Heart right ventricle (tissue), 16 donors: Measurements from ENCODE around the gene BABAM2. TPM values are rescaled to one million over a fixed set of nuclear protein-coding genes. Genes with fewer than 3 reads are reported as not detected.

Experiments
- ATAC-seq, 8 donors: fragments of 200-7000 bp; cut with Tn5 transposase; one replicate each; pipeline ENCODE4 v1.9.1; 2020; ENCODE audit warnings: mild to moderate bottlenecking in 8 of 8, moderate library complexity in 8 of 8, moderate number of reproducible peaks in 1 of 8
- DNase-seq, 2 donors: peaks; one replicate each; pipeline ENCODE4 v3.0.0-alpha.2; 2020
- H3K27ac ChIP-seq, 10 donors: fragments of 200-600 bp; sonication (generic) in 2 of 10; one replicate each; pipeline versions ENCODE4 v1.5.0 to v1.8.0; 2020 to 2022; ENCODE audit warnings: mild to moderate bottlenecking in 3 of 10
- H3K27me3 ChIP-seq, 7 donors: fragments of 200-600 bp; one replicate each; pipeline ENCODE4 v1.8.0; 2021 to 2022; ENCODE audit warnings: mild to moderate bottlenecking in 2 of 7
- H3K36me3 ChIP-seq, 9 donors: fragments of 200-600 bp; sonication (generic) in 1 of 9; one replicate each; pipeline versions ENCODE4 v1.5.0 to v1.8.0; 2020 to 2022; ENCODE audit warnings: mild to moderate bottlenecking in 2 of 9
- H3K4me1 ChIP-seq, 9 donors: fragments of 200-600 bp; sonication (generic) in 1 of 9; one replicate each; pipeline versions ENCODE4 v1.5.0 to v1.8.0; 2020 to 2022; ENCODE audit warnings: mild to moderate bottlenecking in 4 of 9
- H3K4me3 ChIP-seq, 10 donors: fragments of 200-600 bp; sonication (generic) in 2 of 10; one replicate each; pipeline versions ENCODE4 v1.5.0 to v1.8.0; 2020 to 2022; ENCODE audit warnings: mild to moderate bottlenecking in 7 of 10, moderate library complexity in 2 of 10
- H3K9me3 ChIP-seq, 11 donors: fragments of 200-600 bp in 10 of 11; sonication (generic) in 2 of 11; one replicate each; pipeline versions ENCODE4 v1.5.0 to v1.8.0; 2013 to 2022; ENCODE audit warnings: mild to moderate bottlenecking in 2 of 11, control low read depth in 1 of 11, moderate library complexity in 1 of 11
- WGBS, 2 donors: extraction: QIAGEN DNeasy Blood & Tissue Kit; methylation state at CpG; one replicate each; pipeline ENCODE4 v1.1.7; 2013; ENCODE audit warnings: inconsistent platforms in 1 of 2; 5-methylcytosine and 5-hydroxymethylcytosine counted together
- intact Hi-C, 10 donors: fragments of 100-400 bp; cut with DNase I; formaldehyde crosslinking; loops; one replicate each; pipeline versions ENCODE4 v1.11.1 to v1.14.2; 2022
- polyA plus RNA-seq, 2 donors: library from polyadenylated mRNA; stranded (reverse); fragments of 200-250 nt; gene quantifications; one replicate each; pipeline ENCODE4 v1.2.3, GENCODE V29; 2013
- total RNA-seq, 10 donors: library from RNA; stranded (reverse); fragmentation: NEBNext Ultra II Directional in 3 of 10; extraction: Animal tissue kit (Norgen Biotek cat#: 25700) in 3 of 10; gene quantifications; one replicate each; pipeline versions ENCODE4 v1.2.1 to v1.2.4, GENCODE V29; 2021 to 2023
- TF ChIP-seq, protein P1 (sequence below), 9 donors: fragments of 200-600 bp; sonication (generic) in 2 of 9; IDR thresholded peaks; one replicate each; pipeline versions ENCODE4 v1.5.0 to v1.8.0; 2021 to 2022; ENCODE audit warnings: antibody characterized with exemption in 9 of 9, mild to moderate bottlenecking in 5 of 9, moderate library complexity in 1 of 9
- donor health status: Arrhythmogenic right ventricular cardiomyopathy.
- donor health status: ischemic (EF 13 %, LVEDD 7.1; RV severe dilation, severe dysfunction).
- donor health status: healthy with polysubstance abuse.
- donor health status: DM: no; HTN: yes; CAD: no.
- donor health status: DM: no; HTN: no; CAD: no.
- donor health status: ischemic (EF 25% LVEDD 6.9; RV normal size, moderate dysfunction).
- donor health status: ischemic (EF 25% LVEDD 5.7; RV mildly dilated, moderate dysfunction).
- donor health status: healthy.
- donor health status: DM: yes; HTN: yes; CAD: no.
- donor health status: Ischemic cardiomyopathy.
- donor health status: ischemic (EF 35%, LVEDD 5.7; RV mildly dilated, moderate dysfunction).
- donor health status: nonischemic (EF 11% LVEDD 7.7; RV severe dilation, severe dysfunction).
- donor health status: DM: yes; HTN: yes; CAD: no.
- donor health status: PGD.
- donor health status: ischemic (EF 29% LVEDD 5.4; RV normal size, mild dysfunction).
- donor health status: nonischemic (EF 23%, LVEDD 6.1; RV moderate dilation, normal function).

BABAM2 gene
- total and polyA plus RNA-seq, 12 donors = 13.3 to 83.4 (median 65.9) TPM

GRCh38 chr2:28319118-28320008, 428.8 kb downstream of the BABAM2 start:
- intact Hi-C loops = no loop called here
- 83 to 86% methylated on average over 15 of the region's 15 CpGs for WGBS, 2 donors
- H3K9me3 ChIP-seq = no peaks in the 10 kb centered on the region
- H3K27me3 ChIP-seq = no peaks in the 10 kb centered on the region
- H3K27ac ChIP-seq = no peak overlapping the region
- H3K4me3 ChIP-seq = no peak overlapping the region
- H3K4me1 ChIP-seq = peaks cover 0 to 8% (median 0%) of the 10 kb centered on the region in 9 donors
- no peak for DNase-seq
- TF ChIP-seq, protein P1, sequence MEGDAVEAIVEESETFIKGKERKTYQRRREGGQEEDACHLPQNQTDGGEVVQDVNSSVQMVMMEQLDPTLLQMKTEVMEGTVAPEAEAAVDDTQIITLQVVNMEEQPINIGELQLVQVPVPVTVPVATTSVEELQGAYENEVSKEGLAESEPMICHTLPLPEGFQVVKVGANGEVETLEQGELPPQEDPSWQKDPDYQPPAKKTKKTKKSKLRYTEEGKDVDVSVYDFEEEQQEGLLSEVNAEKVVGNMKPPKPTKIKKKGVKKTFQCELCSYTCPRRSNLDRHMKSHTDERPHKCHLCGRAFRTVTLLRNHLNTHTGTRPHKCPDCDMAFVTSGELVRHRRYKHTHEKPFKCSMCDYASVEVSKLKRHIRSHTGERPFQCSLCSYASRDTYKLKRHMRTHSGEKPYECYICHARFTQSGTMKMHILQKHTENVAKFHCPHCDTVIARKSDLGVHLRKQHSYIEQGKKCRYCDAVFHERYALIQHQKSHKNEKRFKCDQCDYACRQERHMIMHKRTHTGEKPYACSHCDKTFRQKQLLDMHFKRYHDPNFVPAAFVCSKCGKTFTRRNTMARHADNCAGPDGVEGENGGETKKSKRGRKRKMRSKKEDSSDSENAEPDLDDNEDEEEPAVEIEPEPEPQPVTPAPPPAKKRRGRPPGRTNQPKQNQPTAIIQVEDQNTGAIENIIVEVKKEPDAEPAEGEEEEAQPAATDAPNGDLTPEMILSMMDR (IDR thresholded peaks at IDR 0.05) = no peak
- peak in 1 of 8 donors; percentile 23 for ATAC-seq
- H3K36me3 ChIP-seq = peaks cover 0 to 10% (median 0%) of the 10 kb centered on the region in 9 donors

- H3K36me3 ChIP-seq = peaks cover 0 to 10% (median 0%) of the 10 kb centered on the region in 9 donors
- peaks cover 0 to 8% (median 0%) of the 10 kb centered on the region in 9 donors for H3K4me1 ChIP-seq
- DNase-seq = no peak
- no peak for ATAC-seq
- TF ChIP-seq, protein P1 (IDR thresholded peaks at IDR 0.05) = no peak
- H3K9me3 ChIP-seq = no peaks in the 10 kb centered on the region
- H3K27me3 ChIP-seq = no peaks in the 10 kb centered on the region
- no peak overlapping the region for H3K4me3 ChIP-seq
- H3K27ac ChIP-seq = no peak overlapping the region
- intact Hi-C loops = no loop called here
- 88 to 94% methylated on average over 6 of the region's 6 CpGs for WGBS, 2 donors
Observed at GRCh38 chr2:28320009-28320365, 429.5 kb downstream of the BABAM2 start.

DNA sequence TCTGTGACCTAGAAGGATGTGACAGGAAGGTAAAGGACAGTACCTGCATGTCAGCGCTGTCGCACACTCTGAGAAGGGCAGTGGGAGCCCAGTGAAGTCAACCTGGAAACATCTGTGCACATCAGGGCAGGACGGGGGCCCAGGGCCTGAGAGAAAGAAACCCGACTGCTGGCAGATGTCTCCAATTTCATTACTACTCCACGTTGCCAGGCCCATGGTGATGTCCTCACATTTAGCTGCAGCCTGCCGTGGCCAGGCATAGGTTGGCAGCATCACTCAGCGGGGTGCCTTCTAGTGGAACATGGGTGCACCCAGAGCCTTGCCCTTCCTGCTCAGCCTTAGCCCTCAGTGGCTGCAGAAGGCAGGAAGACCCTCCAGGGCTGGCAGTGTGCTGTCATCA, 429.8 kb downstream of the BABAM2 start:
- Histone ChIP-seq H3K9me3 (no peaks in the 10 kb centered on the region), H3K27me3 (no peaks in the 10 kb centered on the region), H3K4me1 (peaks cover 0 to 8% (median 0%) of the 10 kb centered on the region in 9 donors), H3K4me3 (no peak overlapping the region), H3K27ac (no peak overlapping the region), H3K36me3 (peaks cover 0 to 10% (median 0%) of the 10 kb centered on the region in 9 donors)
- TF ChIP-seq, protein P1 (IDR thresholded peaks at IDR 0.05) = no peak
- intact Hi-C loops = no loop called here
- 93% methylated on average over 7 of the region's 7 CpGs for WGBS, 2 donors
- ATAC-seq (no peak), DNase-seq (no peak)

- Histone ChIP-seq H3K4me1 (peaks cover 0 to 11% (median 0%) of the 10 kb centered on the region in 9 donors), H3K27me3 (no peaks in the 10 kb centered on the region), H3K36me3 (peaks cover 0 to 10% (median 0%) of the 10 kb centered on the region in 9 donors), H3K9me3 (no peaks in the 10 kb centered on the region), H3K4me3 (no peak overlapping the region), H3K27ac (no peak overlapping the region)
- DNase-seq (no peak), ATAC-seq (no peak)
- TF ChIP-seq, protein P1 (IDR thresholded peaks at IDR 0.05) = no peak
- intact Hi-C loops = no loop called here
- 85 to 87% methylated on average over 4 of the region's 4 CpGs for WGBS, 2 donors
Observed at GRCh38 chr2:28321426-28321825, 430.9 kb downstream of the BABAM2 start.
